ENCODE measurements around the gene KLRF1.

The KLRF1 gene, protein sequence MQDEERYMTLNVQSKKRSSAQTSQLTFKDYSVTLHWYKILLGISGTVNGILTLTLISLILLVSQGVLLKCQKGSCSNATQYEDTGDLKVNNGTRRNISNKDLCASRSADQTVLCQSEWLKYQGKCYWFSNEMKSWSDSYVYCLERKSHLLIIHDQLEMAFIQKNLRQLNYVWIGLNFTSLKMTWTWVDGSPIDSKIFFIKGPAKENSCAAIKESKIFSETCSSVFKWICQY

DNA sequence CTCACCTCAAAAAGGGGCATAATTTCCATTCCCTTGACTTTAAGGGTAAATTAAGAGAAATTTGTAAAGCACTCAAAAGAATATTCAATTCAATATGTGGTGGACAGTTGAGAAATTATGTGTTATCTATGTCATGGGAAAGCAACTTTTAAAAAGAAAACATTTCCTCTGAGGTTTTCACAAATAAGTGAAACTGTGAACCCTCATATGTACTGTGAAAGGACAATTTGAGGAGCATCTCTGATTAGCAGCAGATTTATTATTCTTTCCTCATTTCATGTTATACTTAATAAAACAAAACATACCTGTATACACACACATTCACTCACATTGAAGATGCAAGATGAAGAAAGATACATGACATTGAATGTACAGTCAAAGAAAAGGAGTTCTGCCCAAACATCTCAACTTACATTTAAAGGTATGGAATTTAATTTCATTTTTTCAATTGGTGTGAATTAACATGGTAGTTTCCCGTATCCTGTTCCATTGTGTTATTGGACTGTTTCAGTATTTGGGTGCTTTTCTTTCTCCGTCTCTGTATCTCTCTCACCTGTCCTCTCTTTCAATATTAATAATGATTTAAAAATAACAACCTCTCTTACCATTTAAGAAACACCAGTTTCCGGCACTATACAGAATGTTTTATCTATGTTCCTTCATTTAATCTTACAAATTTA lies at the start of gene KLRF1:
TSS of gene KLRF1 (plus strand) at position 273 of the 680 bp plus-strand sequence. CDS start at position 337, 64 bp downstream.
- TF ChIP-seq, protein P1, sequence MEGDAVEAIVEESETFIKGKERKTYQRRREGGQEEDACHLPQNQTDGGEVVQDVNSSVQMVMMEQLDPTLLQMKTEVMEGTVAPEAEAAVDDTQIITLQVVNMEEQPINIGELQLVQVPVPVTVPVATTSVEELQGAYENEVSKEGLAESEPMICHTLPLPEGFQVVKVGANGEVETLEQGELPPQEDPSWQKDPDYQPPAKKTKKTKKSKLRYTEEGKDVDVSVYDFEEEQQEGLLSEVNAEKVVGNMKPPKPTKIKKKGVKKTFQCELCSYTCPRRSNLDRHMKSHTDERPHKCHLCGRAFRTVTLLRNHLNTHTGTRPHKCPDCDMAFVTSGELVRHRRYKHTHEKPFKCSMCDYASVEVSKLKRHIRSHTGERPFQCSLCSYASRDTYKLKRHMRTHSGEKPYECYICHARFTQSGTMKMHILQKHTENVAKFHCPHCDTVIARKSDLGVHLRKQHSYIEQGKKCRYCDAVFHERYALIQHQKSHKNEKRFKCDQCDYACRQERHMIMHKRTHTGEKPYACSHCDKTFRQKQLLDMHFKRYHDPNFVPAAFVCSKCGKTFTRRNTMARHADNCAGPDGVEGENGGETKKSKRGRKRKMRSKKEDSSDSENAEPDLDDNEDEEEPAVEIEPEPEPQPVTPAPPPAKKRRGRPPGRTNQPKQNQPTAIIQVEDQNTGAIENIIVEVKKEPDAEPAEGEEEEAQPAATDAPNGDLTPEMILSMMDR (conservative IDR thresholded peaks at IDR 0.05; ENCODE audit: low read depth, low read length) = no peak
- no peak for DNase-seq (ENCODE audit: low read depth)
- no peak within 1 kb of the TSS for H3K4me3 ChIP-seq (ENCODE audit: low read depth, low read length)

DNA sequence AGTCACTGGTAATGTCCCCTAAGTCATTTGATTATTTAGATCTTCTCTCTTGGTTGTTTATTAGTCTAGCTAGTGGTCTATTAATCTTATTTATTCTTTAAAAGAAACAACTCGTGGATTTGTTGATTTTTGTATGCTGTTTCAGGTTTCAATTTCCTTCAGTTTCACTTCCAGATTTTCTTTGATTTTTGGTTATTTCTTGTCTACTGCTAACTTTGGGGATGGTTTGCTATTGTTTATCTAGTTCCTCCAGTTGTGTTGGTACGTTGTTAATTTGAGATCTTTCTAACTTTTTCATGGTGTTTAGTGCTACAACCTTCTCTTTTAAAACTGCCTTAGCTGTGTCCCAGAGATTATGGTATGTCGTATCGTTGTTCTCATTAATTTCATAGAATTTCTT lies 48.1 kb upstream of the KLRF1 start:
- no peak for DNase-seq (ENCODE audit: low read depth)
- TF ChIP-seq, protein P1 (conservative IDR thresholded peaks at IDR 0.05; ENCODE audit: low read depth, low read length) = no peak
- no peak overlapping the region for H3K4me3 ChIP-seq (ENCODE audit: low read depth, low read length)

DNA sequence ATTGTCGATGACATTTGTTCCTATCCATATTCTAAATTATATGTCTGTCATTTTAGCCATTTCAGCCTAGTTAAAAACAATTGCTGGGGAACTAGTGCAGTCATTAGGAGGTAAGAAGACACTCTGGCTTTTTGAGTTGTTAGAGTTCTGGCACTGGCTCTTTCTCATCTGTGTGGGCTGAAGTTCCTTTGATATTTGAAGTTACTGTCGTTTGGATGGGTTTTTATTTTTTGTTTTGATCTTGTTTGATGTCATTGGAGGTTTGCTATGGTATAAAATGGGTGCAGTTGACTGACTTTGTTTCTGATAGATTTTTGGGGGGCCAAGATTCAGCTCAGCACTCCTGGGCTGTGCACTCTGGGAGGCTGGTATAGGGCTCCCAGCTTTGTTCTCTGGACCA lies 45.9 kb upstream of the KLRF1 start:
- DNase-seq (ENCODE audit: low read depth) = no peak
- TF ChIP-seq, protein P1 (conservative IDR thresholded peaks at IDR 0.05; ENCODE audit: low read depth, low read length) = no peak
- H3K4me3 ChIP-seq (ENCODE audit: low read depth, low read length) = no peak overlapping the region

DNA sequence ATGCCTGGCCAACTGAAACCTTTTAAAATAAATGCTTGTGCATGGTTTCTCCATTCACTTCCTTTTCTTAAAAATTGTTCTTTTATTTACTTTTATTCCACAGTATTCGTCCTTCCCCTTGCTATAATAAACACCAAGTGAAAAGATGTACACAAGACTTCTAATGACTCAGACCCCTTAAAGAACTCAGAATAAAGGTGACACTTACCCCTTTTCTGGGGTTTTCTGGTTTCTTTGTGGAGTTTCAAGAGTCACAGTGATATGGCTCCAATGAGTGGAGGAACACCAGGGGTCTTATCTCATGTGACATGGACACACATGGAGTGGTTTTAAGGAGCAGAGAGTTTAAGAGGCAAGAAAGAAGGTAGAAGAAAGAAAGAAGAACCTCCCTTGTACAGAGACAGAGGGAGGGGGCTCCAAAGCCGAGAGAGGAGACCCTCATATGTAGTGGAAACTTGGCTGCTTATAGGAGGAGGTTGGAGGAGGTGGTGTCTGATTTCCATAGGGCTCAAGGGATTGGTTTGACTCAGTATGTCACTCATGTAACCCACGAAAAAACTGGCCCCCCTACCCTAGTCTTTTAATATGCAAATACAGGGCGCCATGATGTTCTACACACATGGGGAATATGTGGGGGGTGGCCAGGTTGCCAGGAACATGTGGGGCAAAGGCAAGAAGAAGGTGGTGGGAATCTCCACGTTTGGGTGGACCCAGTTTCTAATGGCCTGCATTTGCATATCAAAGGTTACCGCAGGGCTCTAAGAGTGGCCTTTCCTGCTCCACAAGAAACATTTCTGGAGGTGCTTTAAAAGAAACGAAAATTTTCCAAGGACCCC lies 44.5 kb upstream of the KLRF1 start:
- no peak overlapping the region for H3K4me3 ChIP-seq (ENCODE audit: low read depth, low read length)
- no peak for DNase-seq (ENCODE audit: low read depth)
- TF ChIP-seq, protein P1 (conservative IDR thresholded peaks at IDR 0.05; ENCODE audit: low read depth, low read length) = no peak

DNA sequence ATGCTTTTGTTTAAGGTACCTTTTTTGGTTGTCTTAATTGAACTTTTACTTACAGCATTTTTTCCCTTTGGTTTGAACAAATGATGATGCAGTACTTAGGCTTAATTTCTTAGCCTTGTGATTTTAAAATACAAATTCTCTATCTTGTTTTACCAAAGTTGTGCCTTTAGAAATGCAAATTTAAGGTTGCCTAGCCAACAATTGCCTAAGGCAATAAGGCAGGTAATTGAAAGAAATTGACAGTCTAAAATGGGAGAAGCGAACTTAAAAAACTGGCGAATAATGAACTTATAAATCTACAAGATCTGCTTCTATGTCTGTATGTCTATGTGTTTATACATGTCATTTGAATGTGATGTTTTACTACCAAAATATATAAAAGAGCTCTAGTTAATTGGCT lies 43.0 kb upstream of the KLRF1 start:
- H3K4me3 ChIP-seq (ENCODE audit: low read depth, low read length) = no peak overlapping the region
- TF ChIP-seq, protein P1 (conservative IDR thresholded peaks at IDR 0.05; ENCODE audit: low read depth, low read length) = no peak
- DNase-seq (ENCODE audit: low read depth) = no peak

DNA sequence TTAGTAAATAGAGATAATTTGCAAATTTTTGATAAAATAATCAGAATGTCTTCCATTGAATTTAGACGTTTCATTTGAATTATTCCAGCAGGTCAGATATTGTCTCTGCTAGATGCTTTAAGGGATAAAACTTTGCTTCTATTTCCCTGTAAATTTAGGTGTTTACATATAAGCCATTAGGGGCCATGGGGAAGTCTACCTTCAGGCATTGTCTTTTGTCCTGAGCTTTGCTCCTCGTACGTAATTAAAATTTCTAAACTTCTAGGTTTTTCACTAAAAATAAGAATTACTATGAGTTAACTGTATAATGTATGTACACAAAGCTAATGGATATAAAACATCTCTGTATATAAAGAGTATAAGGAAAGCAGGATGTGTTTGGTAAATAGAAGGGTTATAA lies 42.5 kb upstream of the KLRF1 start:
- TF ChIP-seq, protein P1 (conservative IDR thresholded peaks at IDR 0.05; ENCODE audit: low read depth, low read length) = no peak
- no peak overlapping the region for H3K4me3 ChIP-seq (ENCODE audit: low read depth, low read length)
- DNase-seq (ENCODE audit: low read depth) = no peak
